VCaP (cell line): ENCODE results near the gene SCAP.

Experiments
- H3K27ac ChIP-seq: fragments of 450-650 bp; 2 replicates; pipeline ENCODE4 v1.5.1; 2017
- TF ChIP-seq, protein P1 (sequence below): fragments of 450-650 bp; conservative IDR thresholded peaks from 2 replicates; pipeline ENCODE4 v1.5.1; 2017; ENCODE audit warnings: mild to moderate bottlenecking, moderate library complexity

The SCAP gene

DNA sequence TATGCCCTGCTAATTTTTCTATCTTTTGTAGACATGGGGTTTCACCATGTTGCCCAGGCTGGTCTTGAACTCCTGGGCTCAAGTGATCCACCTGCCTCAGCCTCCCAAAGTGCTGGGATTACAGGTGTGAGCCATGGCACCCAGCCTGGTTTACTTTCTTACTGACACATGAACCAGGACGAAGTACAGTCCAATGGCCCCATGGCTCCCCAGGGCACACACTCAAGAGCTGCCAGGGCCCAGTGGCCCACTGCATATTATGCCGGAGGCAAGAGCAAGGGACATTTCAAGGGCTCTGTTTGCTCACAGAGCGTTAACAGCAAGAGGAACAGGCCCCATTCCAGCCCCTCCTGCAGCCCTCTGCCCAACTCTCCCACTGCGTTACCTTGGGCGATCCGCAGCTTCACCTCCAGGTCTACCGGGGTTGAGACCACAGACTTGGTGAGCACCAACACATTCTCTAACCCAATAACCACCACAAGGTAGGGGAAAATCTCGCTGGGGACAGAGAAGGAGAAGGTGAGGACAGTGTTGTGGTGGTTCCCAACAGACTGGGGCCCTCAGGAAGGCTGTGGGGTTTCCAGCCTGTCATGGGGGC is 52.1 kb downstream of the SCAP start:
- 0 out of 2 replicates have a peak overlapping the region, but pooled peaks have one; percentile 66 for H3K27ac ChIP-seq
- TF ChIP-seq, protein P1, sequence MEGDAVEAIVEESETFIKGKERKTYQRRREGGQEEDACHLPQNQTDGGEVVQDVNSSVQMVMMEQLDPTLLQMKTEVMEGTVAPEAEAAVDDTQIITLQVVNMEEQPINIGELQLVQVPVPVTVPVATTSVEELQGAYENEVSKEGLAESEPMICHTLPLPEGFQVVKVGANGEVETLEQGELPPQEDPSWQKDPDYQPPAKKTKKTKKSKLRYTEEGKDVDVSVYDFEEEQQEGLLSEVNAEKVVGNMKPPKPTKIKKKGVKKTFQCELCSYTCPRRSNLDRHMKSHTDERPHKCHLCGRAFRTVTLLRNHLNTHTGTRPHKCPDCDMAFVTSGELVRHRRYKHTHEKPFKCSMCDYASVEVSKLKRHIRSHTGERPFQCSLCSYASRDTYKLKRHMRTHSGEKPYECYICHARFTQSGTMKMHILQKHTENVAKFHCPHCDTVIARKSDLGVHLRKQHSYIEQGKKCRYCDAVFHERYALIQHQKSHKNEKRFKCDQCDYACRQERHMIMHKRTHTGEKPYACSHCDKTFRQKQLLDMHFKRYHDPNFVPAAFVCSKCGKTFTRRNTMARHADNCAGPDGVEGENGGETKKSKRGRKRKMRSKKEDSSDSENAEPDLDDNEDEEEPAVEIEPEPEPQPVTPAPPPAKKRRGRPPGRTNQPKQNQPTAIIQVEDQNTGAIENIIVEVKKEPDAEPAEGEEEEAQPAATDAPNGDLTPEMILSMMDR, result no peak

- TF ChIP-seq, protein P1, result no peak
- H3K27ac ChIP-seq, result peak overlapping the region; percentile 66
Measured at GRCh38 chr3:47422743-47423142, 53.0 kb downstream of the SCAP start.

DNA sequence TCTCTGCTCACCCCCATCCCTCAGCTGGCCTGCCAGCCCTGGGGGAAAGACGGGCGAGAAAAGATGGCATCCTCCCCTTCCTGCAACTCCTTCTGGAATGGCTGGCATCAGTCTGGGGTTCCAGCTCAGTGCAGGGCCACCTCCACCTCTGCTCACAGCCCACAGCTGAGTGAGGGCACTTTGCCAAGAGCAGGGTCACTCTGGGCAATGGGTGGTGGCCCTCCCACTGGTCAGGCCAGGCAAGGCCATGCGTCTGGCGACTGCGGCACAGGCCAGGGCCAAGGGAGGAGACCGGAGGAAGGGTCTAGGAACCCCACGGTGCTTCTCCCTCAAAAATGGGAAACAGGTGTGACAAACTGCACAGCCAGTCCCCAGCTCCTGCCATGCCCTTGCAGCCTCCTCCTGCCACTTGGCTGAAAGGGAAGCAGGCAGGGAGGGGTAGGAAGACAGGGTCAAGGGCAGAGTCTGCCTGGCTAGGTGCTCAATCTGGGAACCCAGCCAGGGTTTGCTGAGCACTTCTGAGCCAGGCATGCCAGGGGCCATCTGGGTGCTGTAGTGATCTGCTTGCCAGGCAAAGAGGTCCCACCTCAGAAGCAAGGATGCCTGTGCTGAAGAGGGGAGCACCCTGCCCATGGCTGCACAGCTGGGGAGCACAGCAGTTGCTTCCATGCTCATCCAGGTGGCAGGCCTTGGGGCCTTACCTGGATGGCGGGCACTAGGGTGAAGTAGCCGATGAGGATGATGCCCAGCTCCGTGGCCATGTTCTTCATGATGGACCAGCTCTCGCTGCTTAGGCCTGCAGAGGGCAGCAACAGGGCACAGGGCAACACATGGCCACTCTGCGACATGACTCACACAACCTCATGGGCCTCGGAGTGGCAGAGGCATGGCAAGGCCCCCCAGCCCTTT is 53.7 kb downstream of the SCAP start:
- peak overlapping the region; percentile 66 for H3K27ac ChIP-seq

DNA sequence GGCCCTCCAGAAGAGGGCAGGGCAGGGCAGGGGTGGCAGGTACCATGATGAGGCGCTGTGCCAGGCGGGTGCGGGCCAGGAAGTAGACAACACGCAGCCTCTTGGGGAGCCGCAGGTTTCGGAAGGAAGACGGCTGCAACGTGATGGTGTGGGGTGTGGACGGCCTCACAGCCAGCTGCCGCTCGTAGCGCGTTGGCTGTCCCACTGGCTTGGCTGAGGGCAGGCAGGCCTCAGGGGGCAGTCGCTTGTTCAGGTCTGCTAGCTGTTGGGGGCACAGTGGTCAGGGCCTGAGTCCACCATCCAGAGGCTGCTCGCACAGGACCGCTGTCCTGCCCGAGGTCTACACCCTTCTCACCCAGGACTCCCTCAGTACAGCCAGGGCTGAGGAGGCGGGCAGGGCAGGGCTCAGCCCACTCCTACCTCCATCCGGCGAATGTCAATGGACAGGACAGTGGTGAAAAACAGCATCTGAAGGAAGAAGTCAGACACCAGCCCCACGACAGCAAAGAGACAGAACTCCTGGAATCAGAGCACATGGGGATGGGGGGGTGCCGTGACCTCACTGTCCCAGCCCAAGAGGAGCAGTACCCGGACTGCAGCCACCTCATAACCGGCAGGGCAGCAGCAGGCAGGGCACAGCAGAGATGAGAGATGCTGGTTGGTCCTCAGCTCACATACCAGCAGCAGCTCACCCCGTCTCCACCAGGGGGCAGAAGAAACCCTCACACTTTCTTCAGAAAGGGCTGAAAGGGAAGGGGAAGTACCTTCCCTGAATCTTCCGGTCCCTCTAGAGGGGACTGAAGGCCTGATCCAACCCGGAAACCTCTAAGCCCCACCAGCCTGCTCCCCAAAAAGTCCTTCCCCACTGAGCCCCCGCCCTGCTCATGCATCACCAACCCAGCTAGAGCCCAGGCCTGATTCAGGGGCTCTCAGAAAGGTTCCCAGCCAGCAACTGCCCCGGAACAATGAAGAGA is 54.9 kb downstream of the SCAP start:
- H3K27ac ChIP-seq, result peak overlapping the region; percentile 66
- TF ChIP-seq, protein P1, result peak; percentile 94

More for the DNA sequence above, 53.7 kb downstream of the SCAP start:
- TF ChIP-seq, protein P1, result peak; percentile 65

DNA sequence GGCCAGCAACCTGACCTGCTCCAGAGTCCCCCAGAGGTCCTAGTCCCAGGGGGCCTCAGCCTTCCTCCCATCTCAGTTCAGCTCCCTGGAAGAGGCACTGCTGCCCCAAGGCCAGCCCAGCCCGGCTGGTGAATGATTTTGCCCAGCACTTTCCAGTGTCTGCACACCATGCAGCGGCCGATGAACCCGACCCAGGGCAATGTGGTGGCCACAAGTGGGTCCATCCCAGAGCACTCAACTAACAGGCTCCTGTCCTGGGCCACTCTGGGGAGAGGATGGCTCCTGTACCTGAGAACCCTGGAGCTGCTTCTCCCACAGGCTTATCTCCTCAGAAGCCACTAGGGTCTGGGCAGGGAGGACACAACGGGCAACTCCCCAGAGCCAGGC is 55.7 kb downstream of the SCAP start:
- TF ChIP-seq, protein P1, result no peak

GRCh38 chr3:47419083-47420043 is 56.4 kb downstream of the SCAP start:
- 0 out of 2 replicates have a peak overlapping the region, but pooled peaks have one; percentile 14 for H3K27ac ChIP-seq

More for the DNA sequence above, 55.7 kb downstream of the SCAP start:
- 0 out of 2 replicates have a peak overlapping the region, but pooled peaks have one; percentile 14 for H3K27ac ChIP-seq

More at GRCh38 chr3:47419083-47420043, 56.4 kb downstream of the SCAP start:
- TF ChIP-seq, protein P1, result no peak
